HepG2 (cell line): ENCODE results near the gene UBQLN1. TPM values are rescaled to one million over a fixed set of nuclear protein-coding genes. Genes with fewer than 3 reads are reported as not detected.

Experiments
- BRD4 ChIP-seq: sonication (generic); formaldehyde crosslinking; IDR thresholded peaks from 2 replicates; pipeline ENCODE4 v1.4.0; 2020; ENCODE audit warnings: missing genetic modification reagents
- CBX5 ChIP-seq: sonication (generic); formaldehyde crosslinking; IDR thresholded peaks from 2 replicates; pipeline ENCODE4 v1.4.0; 2020; ENCODE audit warnings: missing genetic modification reagents, borderline replicate concordance
- NFYB ChIP-seq: sonication (generic); formaldehyde crosslinking; IDR thresholded peaks from 2 replicates; pipeline ENCODE4 v1.4.0; 2020; ENCODE audit warnings: missing genetic modification reagents
- PBX2 ChIP-seq: IDR thresholded peaks from 2 replicates; pipeline ENCODE4 v1.6.1; 2016; ENCODE audit warnings: control low read depth
- PLSCR1 ChIP-seq: sonication (generic); formaldehyde crosslinking; IDR thresholded peaks from 2 replicates; pipeline ENCODE4 v1.5.0; 2020; ENCODE audit warnings: missing genetic modification reagents, mild to moderate bottlenecking, borderline replicate concordance
- RARA ChIP-seq: IDR thresholded peaks from 2 replicates; pipeline ENCODE4 v1.6.1; 2016; ENCODE audit warnings: missing genetic modification reagents, missing compliant biosample characterization
- SKIL ChIP-seq: sonication (generic); formaldehyde crosslinking; IDR thresholded peaks from 2 replicates; pipeline ENCODE4 v1.8.0; 2022; ENCODE audit warnings: missing genetic modification reagents, mild to moderate bottlenecking, moderate library complexity, borderline replicate concordance
- TBX2 ChIP-seq: sonication (generic); formaldehyde crosslinking; IDR thresholded peaks from 2 replicates; pipeline ENCODE4 v1.5.0; 2020; ENCODE audit warnings: missing genetic modification reagents, mild to moderate bottlenecking, borderline replicate concordance
- ZBTB43 ChIP-seq: sonication (generic); formaldehyde crosslinking; conservative IDR thresholded peaks from 2 replicates; pipeline ENCODE4 v1.4.0; 2020; ENCODE audit warnings: missing genetic modification reagents
- ZFY ChIP-seq: sonication (generic); formaldehyde crosslinking; IDR thresholded peaks from 2 replicates; pipeline ENCODE4 v1.4.0; 2020; ENCODE audit warnings: missing genetic modification reagents
- ZMYM3 ChIP-seq: sonication (generic); formaldehyde crosslinking; IDR thresholded peaks from 2 replicates; pipeline ENCODE4 v1.5.1; 2020; ENCODE audit warnings: mild to moderate bottlenecking, missing genetic modification reagents
- ZNF180 ChIP-seq: sonication (generic); formaldehyde crosslinking; IDR thresholded peaks from 2 replicates; pipeline ENCODE4 v1.4.0; 2020; ENCODE audit warnings: low read depth, missing genetic modification reagents, borderline replicate concordance
- ZNF574 ChIP-seq: sonication (generic); formaldehyde crosslinking; IDR thresholded peaks from 2 replicates; pipeline ENCODE4 v1.4.0; 2020; ENCODE audit warnings: missing genetic modification reagents
- ZSCAN30 ChIP-seq: sonication (generic); formaldehyde crosslinking; IDR thresholded peaks from 2 replicates; pipeline ENCODE4 v1.5.0; 2020; ENCODE audit warnings: mild to moderate bottlenecking, missing genetic modification reagents
- ZSCAN9 ChIP-seq: IDR thresholded peaks from 2 replicates; pipeline ENCODE4 v1.6.1; 2016; ENCODE audit warnings: borderline replicate concordance
- polyA plus RNA-seq, 8 experiments: library from polyadenylated mRNA; depleted of rRNA in 3 of 8; stranded (reverse) in 7 of 8; unstranded in 1 of 8; fragments of >200 nt; fragmentation: Illumina TruSeq in 4 of 8; extraction: Trizol in 4 of 8; gene quantifications; 2 replicates each; pipeline versions ENCODE4 v1.2.1 to v1.2.3, GENCODE V29; 2011 to 2016; ENCODE audit warnings: low read depth in 4 of 8, missing spikeins in 1 of 8, mixed read lengths in 1 of 8; ENCODE audit not compliant: insufficient read depth in 1 of 8
- total RNA-seq, 5 experiments: library from RNA; depleted of rRNA; stranded (reverse); fragments of >200 nt; fragmentation: Illumina TruSeq; extraction: Trizol; gene quantifications; 2 replicates each; pipeline ENCODE4 v1.2.3, GENCODE V29; 2016; ENCODE audit warnings: low read depth in 1 of 5

UBQLN1 gene
- total and polyA plus RNA-seq, 2 of the 13 experiments (the other 11 are each of a cell fraction or from before 2014, with no cell fraction given) = 78.1 to 83.8 TPM

GRCh38 chr9:83629433-83630104, 78.2 kb downstream of the UBQLN1 start (continued):
- TF ChIP-seq ZBTB43 (CRISPR knock-in tag) = peak; percentile 98
- TF ChIP-seq RARA = peak; percentile 93
- no peak for TF ChIP-seq NFYB (CRISPR knock-in tag)
- peak; percentile 66; the same call in 1 of the 2 replicates for TF ChIP-seq BRD4
- peak; percentile 65; the same call in 1 of the 2 replicates for TF ChIP-seq ZSCAN9 (CRISPR knock-in tag)
- TF ChIP-seq SKIL (CRISPR knock-in tag) = no peak; the same call in 1 of the 2 replicates
- peak; percentile 65; the same call in 1 of the 2 replicates for TF ChIP-seq TBX2 (CRISPR knock-in tag)
- TF ChIP-seq ZMYM3 (CRISPR knock-in tag) = peak; percentile 80
- TF ChIP-seq ZNF574 (CRISPR knock-in tag) = peak; percentile 82
- TF ChIP-seq ZSCAN30 = no peak
- TF ChIP-seq PLSCR1 (CRISPR knock-in tag) = no peak
- TF ChIP-seq ZFY (CRISPR knock-in tag) = peak; percentile 69; the same call in 1 of the 2 replicates
- TF ChIP-seq PBX2 = peak; percentile 52; the same call in 1 of the 2 replicates
- TF ChIP-seq CBX5 (CRISPR knock-in tag) = 0 out of 2 replicates have a peak, but pooled peaks have one; percentile 29
- no peak for TF ChIP-seq ZNF180
